ENCODE measurements around the gene GFRA1. TPM values are rescaled to one million over a fixed set of nuclear protein-coding genes. Genes with fewer than 3 reads are reported as not detected.

Gene GFRA1
- total and polyA plus RNA-seq, 2 donors (not counting 3 experiments of a cell fraction or from before 2014, with no cell fraction given), result 0.22 to 0.88 TPM

GRCh38 chr10:116194061-116194460, 78.9 kb downstream of the GFRA1 start:
- no peak for FAIRE-seq
- H3K9ac ChIP-seq (replicated peaks; ENCODE audit: extremely low read depth, insufficient read depth, low read length), result no peak overlapping the region
- CTCF ChIA-PET, result no interaction called here

More at GRCh38 chr10:116194061-116194460, 78.9 kb downstream of the GFRA1 start:
- H3K27ac ChIP-seq (ENCODE audit: insufficient read depth, low read depth, low read length), result no peak overlapping the region
- no peaks in the 10 kb centered on the region for H4K20me1 ChIP-seq (replicated peaks; ENCODE audit: control insufficient read depth, extremely low read depth, insufficient read depth, low read length)
- H3K4me2 ChIP-seq (ENCODE audit: insufficient read depth, low read length), result no peak overlapping the region
- no peak overlapping the region for H3K4me3 ChIP-seq (replicated peaks in 1 of 3; ENCODE audit: insufficient read depth in 1 of 3, low read depth in 1 of 3, low read length in 3 of 3)
- dilution Hi-C loops (cut with MboI; ENCODE audit: extremely low pct_ligation_motif_present, low sequenced_read_pairs) (no loop called here), intact Hi-C loops (cut with micrococcal nuclease) (no loop called here)
- no peaks in the 10 kb centered on the region for H3K9me1 ChIP-seq (replicated peaks; ENCODE audit: control insufficient read depth, extremely low read depth, insufficient read depth, low read length)
- DNase-seq (ENCODE audit: low read depth, low spot score), result no peak
- no peak for TF ChIP-seq POLR2AphosphoS5 (IDR thresholded peaks at IDR 0.05; ENCODE audit: insufficient read depth, low read depth, low read length)
- TF ChIP-seq CTCF (IDR thresholded peaks at IDR 0.05; ENCODE audit: extremely low read depth in 1 of 2, insufficient read depth in 1 of 2, low read depth in 1 of 2, low read length in 2 of 2), result no peak
- no peak for TF ChIP-seq FOS (IDR thresholded peaks at IDR 0.05; ENCODE audit: borderline replicate concordance, insufficient read depth, low read length)
- TF ChIP-seq MYC (IDR thresholded peaks at IDR 0.05; ENCODE audit: low read depth, low read length), result no peak
- no peak for TF ChIP-seq POLR2A (IDR thresholded peaks at IDR 0.05; ENCODE audit: low read depth, low read length)
- no peak for TF ChIP-seq GATA2 (IDR thresholded peaks at IDR 0.05; ENCODE audit: insufficient read depth, insufficient read length, low read depth, low read length)
- no peak for TF ChIP-seq MAX (IDR thresholded peaks at IDR 0.05; ENCODE audit: insufficient read depth, insufficient read length)
- no peak for TF ChIP-seq EZH2 (IDR thresholded peaks at IDR 0.05; ENCODE audit: borderline replicate concordance, low read depth, low read length, severe bottlenecking)
- TF ChIP-seq JUN (IDR thresholded peaks at IDR 0.05; ENCODE audit: borderline replicate concordance, insufficient read depth, insufficient read length, low read depth), result no peak
- no peaks in the 10 kb centered on the region for H3K36me3 ChIP-seq (ENCODE audit: control insufficient read depth in 2 of 2, extremely low read depth in 1 of 2, insufficient read depth in 2 of 2, low read length in 2 of 2)
- H3K4me1 ChIP-seq (ENCODE audit: control insufficient read depth, extremely low read depth, insufficient read depth, low read length), result no peaks in the 10 kb centered on the region
- POLR2A ChIA-PET, result no interaction called here
- BruUV-seq (replicated peaks), result no TSS peak
- H2AFZ ChIP-seq (ENCODE audit: low read depth, low read length), result no peak overlapping the region
- no peaks in the 10 kb centered on the region for H3K79me2 ChIP-seq (ENCODE audit: control insufficient read depth, insufficient read depth, low read length)
- no peaks in the 10 kb centered on the region for H3K27me3 ChIP-seq (ENCODE audit: control insufficient read depth in 2 of 2, insufficient read depth in 2 of 2, low read length in 2 of 2)
- peaks cover 2% of the 10 kb centered on the region for H3K9me3 ChIP-seq (replicated peaks; ENCODE audit: control insufficient read depth, insufficient read depth, low read length)
